HG03039 (cell line): ENCODE data around the gene DOC2B.
"Not testable (repeated sequence)": the region's sequence is repeated elsewhere in the genome, so short reads cannot be mapped to it uniquely, and the experiment has no call there.

Source experiments
- ATAC-seq: cut with Tn5 transposase; IDR thresholded peaks from one replicate; pipeline ENCODE4 v1.9.1; 2021; ENCODE audit warnings: mild to moderate bottlenecking, moderate library complexity; ENCODE audit not compliant: unreplicated experiment

The DOC2B gene

DNA sequence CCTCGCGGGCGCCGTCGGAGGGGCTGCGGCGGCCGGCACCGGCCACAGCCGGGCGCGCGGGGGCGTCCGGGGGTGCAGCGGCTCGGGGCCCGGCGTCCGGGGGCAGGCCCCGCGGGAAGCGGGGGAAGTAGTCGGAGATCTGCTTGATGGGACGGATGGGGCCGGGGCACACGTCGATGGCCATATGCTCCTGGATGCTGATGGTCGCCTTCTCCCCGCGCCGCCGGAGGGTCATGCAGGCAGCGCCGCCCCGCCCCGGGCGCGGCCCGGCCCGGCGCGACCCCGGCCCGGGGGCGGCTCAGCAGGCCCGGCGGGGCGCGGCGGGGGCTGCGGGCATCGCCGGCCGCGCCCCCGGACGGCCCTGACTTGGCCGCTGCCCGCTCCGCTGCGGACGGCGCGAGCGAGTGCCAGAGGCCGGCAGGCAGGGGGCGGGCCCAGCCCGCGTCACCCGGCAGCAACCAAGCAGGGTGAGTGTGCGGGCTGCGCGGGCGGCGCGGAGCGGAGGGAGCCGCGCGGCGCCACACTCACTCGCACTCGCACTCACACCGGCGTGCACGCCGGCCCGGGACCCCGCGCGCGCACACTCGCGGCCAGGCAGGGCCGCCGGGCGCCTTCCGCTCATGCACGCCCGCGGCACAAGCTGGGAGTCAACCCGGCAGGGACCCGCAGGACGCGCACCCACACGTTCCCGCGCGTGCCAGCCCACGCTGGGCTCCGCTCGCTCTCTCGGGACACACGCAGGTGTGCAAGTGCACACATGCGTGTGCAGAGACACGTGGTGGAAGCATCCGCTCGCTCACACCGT is at the start of gene DOC2B:
TSS of gene DOC2B (minus strand) at position 406 of the 805 bp plus-strand sequence. CDS start at position 235, 171 bp downstream.
- no peak for ATAC-seq

DNA sequence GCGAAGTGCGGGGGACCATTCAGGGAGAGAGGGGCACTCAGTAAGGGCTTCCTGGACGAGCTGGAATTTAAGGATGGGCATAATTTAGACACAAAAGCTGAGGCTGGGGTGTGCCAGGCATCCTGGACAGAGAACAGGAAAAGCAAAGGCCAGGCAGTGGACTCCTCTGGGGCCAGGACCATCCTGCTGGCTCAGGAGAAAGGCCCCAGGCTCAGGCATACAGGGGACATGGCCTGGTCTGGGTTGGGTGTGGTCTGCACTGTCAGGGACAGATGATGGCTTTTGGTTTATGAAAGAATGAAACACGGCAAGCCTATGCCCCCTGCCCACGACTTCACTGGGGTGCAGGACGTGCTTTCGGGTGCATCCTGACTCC is 48.9 kb upstream of the DOC2B start:
- no peak for ATAC-seq

DNA sequence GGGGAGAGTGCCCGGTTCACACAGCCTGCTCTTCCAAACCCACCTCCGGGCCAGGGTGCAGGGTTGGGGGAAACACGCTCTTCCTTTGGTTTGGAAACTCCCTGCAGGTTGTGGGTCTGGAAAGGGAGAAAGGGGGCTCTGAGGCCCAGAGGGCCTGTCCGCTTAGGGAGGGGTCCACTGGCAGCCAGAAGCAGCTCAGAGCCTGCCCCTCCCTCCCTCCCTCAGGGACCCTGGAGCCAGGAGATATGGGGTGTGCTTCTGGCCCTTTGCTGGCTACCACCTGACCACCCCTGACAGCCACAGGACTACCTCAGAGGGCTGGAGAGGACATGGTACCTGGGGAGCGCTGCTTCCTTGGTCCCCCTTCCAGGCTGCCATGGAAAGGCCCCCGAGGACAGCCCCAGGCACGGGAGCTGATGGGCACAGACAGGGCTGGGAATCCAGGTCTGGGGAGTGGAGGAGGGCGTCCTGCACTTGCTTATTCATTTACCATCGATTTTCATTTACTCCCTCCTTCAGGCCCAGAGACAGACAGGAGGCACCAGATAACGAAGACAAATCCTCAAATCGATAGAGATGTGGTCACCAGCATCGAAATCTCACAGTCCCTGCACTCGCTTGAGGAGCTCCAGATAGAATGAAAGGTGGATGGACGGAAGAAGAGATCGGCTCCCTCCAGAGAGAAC is 48.4 kb upstream of the DOC2B start:
- no peak for ATAC-seq

DNA sequence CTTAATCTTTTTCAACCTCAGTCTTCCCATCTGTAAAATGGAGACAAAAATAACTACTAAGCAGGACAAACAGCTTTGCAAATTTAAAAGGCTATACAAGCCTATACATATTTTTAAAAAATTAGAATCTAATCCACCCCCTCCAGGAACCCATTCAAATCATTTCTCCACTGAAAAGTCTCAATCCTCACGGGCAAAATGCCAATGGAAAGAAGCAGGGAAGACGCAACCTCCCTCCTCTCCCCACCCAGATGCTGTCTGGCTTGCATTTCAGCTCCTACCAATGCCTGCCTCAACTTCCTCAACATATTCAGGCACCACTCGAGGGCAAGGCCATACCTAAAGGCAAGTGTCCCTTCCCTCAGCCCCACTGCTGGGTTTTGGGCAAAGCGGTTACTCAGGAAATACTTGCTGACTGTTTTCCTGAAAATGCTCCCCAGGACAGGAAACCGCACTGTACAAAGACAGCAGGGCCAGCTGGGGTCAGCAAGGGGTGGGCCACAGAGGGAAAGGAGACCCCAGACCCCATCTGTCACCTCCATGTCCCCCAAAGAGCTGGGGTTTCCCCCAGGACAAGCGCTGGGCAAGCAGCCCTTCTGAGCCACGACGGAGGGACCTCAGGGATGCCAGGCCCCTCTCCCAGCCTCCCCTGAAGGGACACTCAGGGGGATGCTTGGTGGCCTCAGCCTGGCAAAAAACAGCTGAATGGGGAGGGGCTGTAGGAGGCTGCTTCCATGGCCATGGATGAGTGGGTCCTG is 47.7 kb upstream of the DOC2B start:
- no peak for ATAC-seq

DNA sequence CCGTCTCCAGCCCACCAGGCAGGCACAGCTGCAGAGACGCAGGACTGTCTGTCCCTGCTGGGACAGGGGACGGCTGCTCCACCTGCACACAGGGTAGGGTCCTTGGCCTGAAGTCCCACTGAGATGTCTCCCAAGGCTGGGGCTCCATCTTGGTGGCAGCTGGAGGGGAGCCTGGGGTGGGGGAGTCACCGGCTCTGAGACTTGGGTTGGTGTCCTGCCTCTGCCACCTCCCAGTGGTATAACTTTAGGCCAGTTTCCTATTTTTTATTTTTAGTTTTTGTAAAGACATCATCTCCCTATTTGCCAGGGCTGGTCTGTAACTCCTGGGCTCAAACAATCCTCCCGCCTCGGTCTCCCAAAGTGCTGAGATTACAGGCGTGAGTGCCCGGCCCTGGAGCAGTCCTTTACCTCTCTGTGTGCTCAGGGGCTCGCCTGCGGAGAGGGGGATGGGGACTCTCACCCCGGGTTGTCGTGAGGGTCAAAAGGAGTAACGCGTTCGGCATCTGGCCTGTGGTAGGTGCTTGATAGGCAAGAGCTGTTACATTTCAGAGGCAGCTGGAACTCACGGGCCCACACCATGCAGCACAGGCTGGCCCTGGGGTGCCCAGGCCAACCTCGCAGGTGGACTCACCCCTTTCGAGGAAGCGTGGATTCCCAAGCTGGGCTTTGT is 46.6 kb upstream of the DOC2B start:
- ATAC-seq, result no peak

DNA sequence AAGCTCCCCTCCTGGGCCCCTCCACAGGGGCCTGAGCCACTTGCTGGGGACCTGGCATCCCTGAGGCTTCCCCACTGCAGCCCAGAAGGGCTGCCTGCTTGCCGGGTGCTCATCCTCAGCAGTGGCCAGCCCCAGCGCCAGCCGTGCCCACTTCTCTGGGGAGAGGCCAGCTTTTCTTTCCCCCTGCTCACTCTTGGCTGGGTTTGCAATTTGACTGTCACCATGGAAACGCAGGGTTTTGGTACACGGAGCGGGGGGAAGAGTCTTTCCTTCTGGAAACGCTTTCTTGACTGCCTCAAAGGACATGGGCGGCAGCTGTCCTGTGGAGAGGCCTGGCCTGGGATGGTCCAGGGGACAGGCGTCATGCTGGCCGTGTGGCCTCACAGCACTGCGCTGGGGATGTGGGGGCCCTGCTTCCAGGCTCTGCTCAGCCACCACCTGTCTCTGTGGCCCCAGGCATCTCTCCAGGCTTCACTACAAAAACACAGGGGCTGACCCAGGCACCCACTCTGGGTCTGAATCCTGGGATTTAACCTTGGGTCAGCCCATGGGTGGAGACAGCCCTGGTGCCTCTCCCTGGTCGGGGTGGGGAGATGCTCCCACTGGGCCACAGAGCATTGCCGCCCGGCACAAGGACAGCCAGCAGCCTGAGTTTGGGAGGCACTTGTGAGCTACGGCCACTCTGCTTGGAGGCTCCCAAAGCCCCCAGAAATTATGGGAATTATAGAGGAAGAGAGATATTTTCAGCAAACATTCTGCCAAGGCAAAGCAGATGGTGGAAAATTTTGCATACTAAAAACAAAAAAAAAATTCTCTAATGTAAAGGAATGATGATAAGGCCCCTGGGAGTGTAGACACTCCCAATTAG is 45.9 kb upstream of the DOC2B start:
- ATAC-seq, result no peak

DNA sequence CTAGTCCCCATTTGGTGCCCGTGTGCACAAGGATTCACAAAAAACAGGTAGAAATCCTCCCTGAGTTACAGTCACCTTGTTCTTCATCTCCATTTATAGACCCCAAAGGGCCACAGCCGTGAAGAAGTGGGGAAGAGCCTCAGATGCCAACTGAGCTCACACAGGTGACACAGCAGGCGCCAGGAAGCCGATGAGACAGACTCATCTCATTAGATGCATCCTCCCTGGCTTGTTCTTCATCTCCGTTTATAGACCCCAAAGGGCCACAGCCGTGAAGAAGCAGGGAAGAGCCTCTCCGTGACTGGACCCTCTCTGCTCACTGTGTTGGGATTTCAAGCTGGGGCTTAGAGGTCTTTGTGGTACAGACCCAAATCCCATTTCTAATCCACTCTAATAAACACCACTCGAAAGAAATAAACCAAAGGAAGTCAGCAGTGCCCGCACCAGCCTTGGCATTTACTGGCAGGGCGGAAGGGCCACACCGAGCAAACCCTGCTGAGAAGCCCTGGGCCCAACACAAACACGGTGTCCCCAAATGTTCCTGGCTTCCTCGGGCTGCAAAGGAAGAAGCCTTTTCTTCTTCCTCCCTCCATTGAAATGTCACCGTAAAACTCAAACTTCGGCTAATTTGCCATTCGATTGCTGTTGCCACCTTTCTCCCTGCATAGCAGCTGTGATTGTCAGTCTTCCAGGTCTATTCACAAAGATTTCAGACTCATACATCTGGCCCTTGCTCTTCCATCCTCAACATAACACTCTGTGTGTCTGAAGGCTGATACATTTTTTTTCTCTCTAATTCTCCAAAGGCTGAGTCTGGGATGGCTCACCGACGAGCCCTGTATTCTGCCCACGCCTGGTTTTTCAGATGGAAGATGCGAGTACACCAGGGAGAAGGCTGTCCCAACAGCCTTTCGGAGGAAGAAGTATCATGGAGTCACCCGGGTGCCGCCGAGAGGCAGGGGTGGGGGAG is 44.9 kb upstream of the DOC2B start:
- ATAC-seq, result no peak

DNA sequence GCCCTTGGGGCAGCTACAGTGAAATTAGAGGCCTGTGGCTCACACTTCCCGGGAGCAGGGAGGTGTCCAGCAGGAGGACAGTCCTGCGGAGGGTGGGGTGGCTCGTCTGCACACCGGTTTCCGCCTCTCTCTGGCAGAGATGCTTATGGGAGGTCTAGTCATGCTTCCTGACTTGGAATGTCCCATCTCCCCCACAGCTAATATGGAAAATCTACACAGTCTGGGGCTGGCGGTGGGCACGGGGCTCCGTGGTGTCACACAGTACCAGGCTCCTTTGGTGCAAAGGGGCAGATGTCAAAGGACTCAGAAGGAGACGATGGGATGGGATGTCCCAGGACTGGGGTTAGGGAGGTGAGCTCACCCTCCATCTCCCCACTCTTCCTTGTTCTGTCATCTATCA is 44.1 kb upstream of the DOC2B start:
- ATAC-seq, result no peak

DNA sequence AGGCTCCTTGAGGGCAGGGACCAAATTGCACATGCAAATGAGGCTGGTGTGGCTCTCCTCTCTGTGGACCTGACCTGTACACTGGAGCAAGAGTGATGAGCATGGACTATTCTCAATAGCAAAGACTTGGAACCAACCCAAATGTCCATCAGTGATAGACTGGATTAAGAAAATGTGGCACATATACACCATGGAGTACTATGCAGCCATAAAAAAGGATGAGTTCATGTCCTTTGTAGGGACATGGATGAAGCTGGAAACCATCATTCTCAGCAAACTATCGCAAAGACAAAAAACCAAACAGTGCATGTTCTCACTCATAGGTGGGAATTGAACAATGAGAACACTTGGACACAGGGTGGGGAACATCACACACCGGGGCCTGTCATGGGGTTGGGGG is 43.1 kb upstream of the DOC2B start:
- ATAC-seq, result not testable (repeated sequence)

DNA sequence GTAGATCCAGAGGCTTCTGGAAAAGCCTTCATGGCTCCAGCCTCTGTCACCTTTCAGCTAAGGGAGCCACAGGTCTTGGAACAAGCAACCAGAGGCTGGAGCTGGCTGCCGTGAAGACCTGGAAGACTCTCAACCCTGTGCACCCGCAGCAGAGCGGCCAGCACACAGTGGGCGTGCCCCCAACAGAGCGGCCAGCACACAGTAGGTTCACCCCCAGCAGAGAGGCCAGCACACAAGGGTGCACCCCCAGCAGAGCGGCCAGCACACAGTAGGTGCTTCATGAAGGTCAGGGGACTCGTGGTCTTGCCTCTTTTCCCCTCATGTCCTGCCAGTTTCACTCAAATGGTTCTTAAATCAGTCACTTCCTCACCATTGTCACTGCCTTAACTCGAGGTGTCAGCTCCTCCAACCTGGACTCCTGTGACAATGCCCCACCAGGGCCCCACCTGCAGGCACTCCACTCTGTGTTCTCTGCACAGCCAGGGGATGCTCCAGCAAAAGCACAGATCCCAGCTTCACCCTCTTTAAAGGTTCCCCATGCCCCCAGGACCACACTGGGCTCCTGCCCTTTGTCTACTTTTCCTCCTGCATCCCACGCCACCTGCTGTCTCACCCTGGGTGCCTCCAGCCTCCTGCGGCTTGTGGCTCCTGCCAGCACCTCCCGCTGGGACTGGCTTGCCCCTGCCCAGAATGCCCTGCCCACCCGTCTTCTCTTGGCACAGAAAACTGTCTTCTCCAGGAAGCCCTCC is 42.4 kb upstream of the DOC2B start:
- no peak for ATAC-seq

DNA sequence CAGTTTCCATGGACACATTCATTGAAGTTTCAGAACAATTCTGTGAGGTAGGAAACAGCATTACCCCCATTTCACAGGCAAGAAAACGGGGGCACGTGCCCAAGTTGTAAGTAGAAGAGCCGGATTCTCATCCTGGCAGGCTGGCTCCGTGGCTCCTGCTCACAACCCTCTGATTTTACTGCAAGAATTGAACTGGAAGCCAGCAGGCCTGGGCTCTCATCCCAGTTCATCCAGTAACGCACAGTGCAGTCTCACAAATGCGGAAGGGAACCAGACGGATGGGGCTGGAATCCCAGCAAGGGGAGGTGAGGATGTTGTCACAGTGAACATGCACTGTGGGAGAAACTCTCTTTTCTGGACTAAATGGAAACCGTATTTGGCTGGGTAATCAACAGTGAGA is 40.7 kb upstream of the DOC2B start:
- ATAC-seq, result no peak

DNA sequence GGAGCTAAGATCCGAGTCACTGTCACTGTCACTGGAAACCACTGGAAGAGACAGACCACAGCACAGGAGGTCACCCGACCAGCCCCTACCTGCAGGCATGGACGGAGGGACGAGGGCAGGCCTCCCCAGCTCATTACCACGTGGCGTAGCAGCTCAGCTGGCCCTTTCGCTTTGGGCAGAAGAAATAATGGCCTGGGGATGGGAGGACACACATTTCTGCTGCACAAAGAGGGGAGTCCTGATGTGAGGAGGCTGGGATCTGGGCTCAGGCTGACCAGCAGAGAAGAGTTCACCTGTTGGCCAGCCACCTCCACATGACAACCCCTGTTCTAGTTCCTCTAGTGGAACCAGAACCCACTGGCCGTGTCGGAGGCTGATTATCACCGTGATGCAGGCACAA is 38.2 kb upstream of the DOC2B start:
- ATAC-seq, result no peak

DNA sequence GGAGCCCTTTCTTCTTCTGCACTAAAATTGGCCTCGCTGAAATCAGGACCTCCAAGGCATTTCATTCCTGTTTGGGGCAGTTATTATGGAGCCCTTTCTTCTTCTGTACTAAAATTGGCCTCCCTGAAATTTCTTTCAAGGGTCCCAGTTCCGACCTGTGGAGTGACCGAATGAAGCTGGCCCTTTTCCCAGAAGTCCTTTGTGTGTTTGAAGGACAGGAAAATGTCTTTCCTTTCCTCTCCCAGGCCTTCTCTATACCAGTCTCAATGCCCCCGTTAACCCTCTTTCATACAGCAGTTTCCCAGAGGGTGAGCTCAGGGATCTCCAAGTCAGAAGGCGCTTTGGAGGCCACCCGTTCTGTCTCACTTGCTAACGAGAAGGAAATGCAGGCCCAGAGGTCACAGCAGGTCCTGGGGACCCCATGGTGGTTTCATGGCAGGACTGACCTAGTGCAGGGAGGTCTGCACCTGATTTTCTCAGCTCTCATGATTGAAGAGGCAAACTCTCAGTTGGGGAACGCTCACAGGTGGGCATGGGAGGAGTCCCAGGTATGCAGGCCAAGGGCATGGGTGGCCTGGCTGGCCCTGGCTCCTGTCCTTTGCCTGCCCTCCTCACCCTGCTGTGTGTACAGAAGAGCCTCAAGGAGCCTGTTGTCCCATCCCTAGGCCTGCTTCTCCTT is 37.1 kb upstream of the DOC2B start:
- no peak for ATAC-seq

DNA sequence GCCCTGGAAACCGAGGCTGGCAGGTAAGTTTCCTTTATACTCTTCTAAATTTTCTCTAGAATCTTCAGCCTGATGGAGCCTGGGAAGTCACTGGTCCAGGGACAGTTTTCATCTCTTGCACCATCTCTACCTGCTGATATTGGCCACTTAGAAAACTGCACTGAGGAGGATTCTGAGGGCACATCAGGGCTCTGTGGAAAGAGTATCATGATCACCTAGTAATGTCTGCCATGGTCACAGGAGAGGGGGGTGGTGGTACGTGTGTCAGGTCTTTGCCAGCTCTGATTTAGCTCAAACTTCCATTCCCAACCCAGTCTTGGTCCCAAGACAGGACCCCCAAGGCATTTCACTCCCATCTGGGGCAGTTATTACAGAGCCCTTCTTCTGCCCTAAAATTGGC is 35.2 kb upstream of the DOC2B start:
- ATAC-seq, result no peak

DNA sequence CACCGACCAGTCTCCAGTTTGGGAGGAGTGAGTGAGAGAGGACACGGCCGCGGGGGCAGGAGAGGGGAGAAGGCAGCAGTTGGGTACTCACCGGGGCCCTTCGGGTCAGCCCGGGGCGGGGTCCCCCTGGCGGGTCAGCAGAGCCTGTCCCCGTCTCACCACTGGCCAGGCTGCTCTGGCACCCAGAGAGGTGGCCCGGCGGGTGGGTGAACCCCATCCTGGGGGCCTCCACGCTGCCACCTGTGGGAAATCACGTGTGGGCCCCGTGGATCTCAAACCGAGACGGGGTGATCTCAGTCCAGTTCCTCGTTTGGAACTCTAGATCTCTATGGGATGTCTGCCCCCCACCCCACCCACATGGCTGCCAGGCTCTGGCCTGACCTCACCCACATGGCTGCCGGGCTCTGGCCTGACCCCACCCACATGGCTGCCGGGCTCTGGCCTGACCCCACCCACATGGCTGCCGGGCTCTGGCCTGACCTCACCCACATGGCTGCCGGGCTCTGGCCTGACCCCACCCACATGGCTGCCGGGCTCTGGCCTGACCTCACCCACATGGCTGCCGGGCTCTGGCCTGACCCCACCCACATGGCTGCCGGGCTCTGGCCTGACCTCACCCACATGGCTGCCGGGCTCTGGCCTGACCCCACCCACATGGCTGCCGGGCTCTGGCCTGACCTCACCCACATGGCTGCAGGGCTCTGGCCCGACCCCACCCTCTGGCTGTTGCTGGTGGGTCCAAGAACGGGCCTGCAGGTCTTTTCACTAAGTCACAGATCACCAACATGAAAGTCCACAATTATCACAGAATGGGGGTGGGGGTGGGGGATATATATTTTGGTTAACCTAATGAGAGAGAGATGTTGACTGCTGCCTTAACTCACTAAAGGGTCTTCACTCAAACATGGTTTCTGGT is 34.4 kb upstream of the DOC2B start:
- not testable (repeated sequence) for ATAC-seq

DNA sequence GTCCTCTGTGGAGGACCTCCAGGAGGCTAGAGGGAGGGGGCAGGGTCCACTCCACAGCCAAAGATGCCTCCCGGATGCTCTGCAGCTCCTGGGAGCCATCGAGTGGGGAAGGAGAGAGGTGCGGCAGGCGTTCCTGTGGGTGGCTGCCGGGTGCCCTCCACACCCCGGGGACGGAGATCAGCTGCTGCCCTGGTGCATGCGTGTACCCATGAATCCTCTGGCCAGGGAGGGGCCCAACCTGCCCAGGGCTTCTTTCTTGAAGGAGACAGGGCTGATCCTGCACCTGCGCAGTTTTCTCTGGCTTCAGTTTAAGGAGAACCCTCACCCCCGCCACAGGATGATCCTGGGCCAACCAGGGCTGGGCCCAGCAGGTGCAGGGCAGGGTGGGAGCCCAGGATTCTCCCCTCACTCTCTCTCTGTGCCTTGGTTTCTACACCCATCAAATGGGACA is 33.5 kb upstream of the DOC2B start:
- ATAC-seq, result no peak
